Fibroblast of the aortic adventitia (primary cell): ENCODE data around the gene ZNRF3. TPM values are rescaled to one million over a fixed set of nuclear protein-coding genes. Genes with fewer than 3 reads are reported as not detected.

Experiments
- DNase-seq: peaks from one replicate; pipeline ENCODE4 v3.0.0-alpha.2; 2010; ENCODE audit warnings: low read depth
- H3K4me3 ChIP-seq: 2 replicates; pipeline ENCODE4 v1.5.1; 2011; ENCODE audit warnings: low read depth, mild to moderate bottlenecking, control low read depth, low read length, moderate library complexity
- CTCF ChIP-seq: IDR thresholded peaks from 2 replicates; pipeline ENCODE4 v1.5.1; 2011; ENCODE audit warnings: mild to moderate bottlenecking, low read length, control low read depth, inconsistent platforms; ENCODE audit not compliant: insufficient read depth
- total RNA-seq: library from RNA; depleted of rRNA; stranded (reverse); fragments of >200 nt; gene quantifications from 2 replicates; pipeline ENCODE4 v1.2.3, GENCODE V29; 2012; ENCODE audit warnings: low replicate concordance

ZNRF3 gene
- total RNA-seq, 1 donor, result 4.4 TPM

GRCh38 chr22:28921585-28921879 is 38.2 kb downstream of the ZNRF3 start:
- TF ChIP-seq CTCF, result no peak
- no peak overlapping the region for H3K4me3 ChIP-seq
- DNase-seq, result no peak

GRCh38 chr22:28922540-28923244 is 39.3 kb downstream of the ZNRF3 start:
- no peak overlapping the region for H3K4me3 ChIP-seq
- no peak for DNase-seq
- no peak for TF ChIP-seq CTCF

- H3K4me3 ChIP-seq, result no peak overlapping the region
- no peak for TF ChIP-seq CTCF
- no peak for DNase-seq
These were observed 40.7 kb downstream of the ZNRF3 start for GRCh38 chr22:28923826-28924732.

GRCh38 chr22:28925916-28926315 is 42.5 kb downstream of the ZNRF3 start:
- TF ChIP-seq CTCF, result no peak
- DNase-seq, result no peak
- no peak overlapping the region for H3K4me3 ChIP-seq

GRCh38 chr22:28927630-28928029 is 44.3 kb downstream of the ZNRF3 start:
- no peak for TF ChIP-seq CTCF
- no peak for DNase-seq
- H3K4me3 ChIP-seq, result no peak overlapping the region

GRCh38 chr22:28929197-28929596 is 45.8 kb downstream of the ZNRF3 start:
- no peak for DNase-seq
- no peak overlapping the region for H3K4me3 ChIP-seq
- TF ChIP-seq CTCF, result no peak
